GM13977 (cell line): ENCODE data around the gene RIPK1.
"Not testable (repeated sequence)": the region's sequence is repeated elsewhere in the genome, so short reads cannot be mapped to it uniquely, and the experiment has no call there.

Experiments
- DNase-seq: peaks from one replicate; pipeline ENCODE4 v3.0.0; 2012; ENCODE audit warnings: low spot score
- CTCF ChIP-seq: IDR thresholded peaks from 2 replicates; pipeline ENCODE4 v1.5.1; 2012; ENCODE audit warnings: mild to moderate bottlenecking, control low read depth; ENCODE audit not compliant: insufficient read depth; ENCODE audit errors: extremely low read depth, missing control alignments
- in situ Hi-C: fragments of 300-500 bp; cut with MboI; formaldehyde crosslinking; loops from one replicate; pipeline ENCODE4 v1.12.0; 2022; ENCODE audit warnings: low sequenced_read_pairs, low pct_unique_long_range_greater_than_20kb, mixed read lengths, inconsistent platforms; ENCODE audit not compliant: unreplicated experiment

RIPK1 gene

GRCh38 chr6:3072798-3073197 lies 4.5 kb downstream of the RIPK1 start:
- TF ChIP-seq CTCF = no peak
- in situ Hi-C loops = no loop called here
- no peak for DNase-seq

- DNase-seq = no peak
- in situ Hi-C loops = no loop called here
- no peak for TF ChIP-seq CTCF
Observed at GRCh38 chr6:3073382-3073781, 5.1 kb downstream of the RIPK1 start.

- TF ChIP-seq CTCF = no peak
- in situ Hi-C loops = no loop called here
Observed at GRCh38 chr6:3075772-3076113, 7.4 kb downstream of the RIPK1 start.

GRCh38 chr6:3076320-3076719 lies 8.0 kb downstream of the RIPK1 start:
- TF ChIP-seq CTCF = no peak
- in situ Hi-C loops = no loop called here
- no peak for DNase-seq

More at GRCh38 chr6:3075772-3076113, 7.4 kb downstream of the RIPK1 start:
- DNase-seq = no peak

GRCh38 chr6:3077430-3077829 lies 9.1 kb downstream of the RIPK1 start:
- no peak for DNase-seq
- TF ChIP-seq CTCF = no peak
- in situ Hi-C loops = no loop called here

- in situ Hi-C loops, DNase-seq: not testable (repeated sequence)
Observed at GRCh38 chr6:3078952-3079351, 10.7 kb downstream of the RIPK1 start.

- in situ Hi-C loops = no loop called here
- no peak for TF ChIP-seq CTCF
- no peak for DNase-seq
Observed at GRCh38 chr6:3079682-3080081, 11.4 kb downstream of the RIPK1 start.
